Natural killer cell treated with Interleukin-12 subunit alpha and Interleukin-12 subunit beta and Interleukin-15 and Interleukin-18, amount 100 ng/mL, for 72 hours (primary cell): Measurements from ENCODE around the gene BAIAP2L1. TPM values are rescaled to one million over a fixed set of nuclear protein-coding genes. Genes with fewer than 3 reads are reported as not detected.

ENCODE experiments used
- ATAC-seq, 2 donors: fragments of 150-1000 bp; cut with Tn5 transposase in 1 of 2; sonication (Bioruptor Pico), chemical (Tn5 transposase) in 1 of 2; 2 replicates each; pipeline ENCODE4 v1.10.0; 2021
- DNase-seq: peaks from one replicate; pipeline ENCODE4 v3.0.0; 2022; ENCODE audit warnings: low spot score
- H3K27ac Mint-ChIP-seq, 2 donors: 1 replicate in 1 of 2; 2 replicates in 1 of 2; pipeline ENCODE4 v1.8.0; 2022; ENCODE audit warnings: mixed read lengths in 2 of 2, mild to moderate bottlenecking in 1 of 2, moderate library complexity in 1 of 2
- H3K27me3 Mint-ChIP-seq, 2 donors: 1 replicate in 1 of 2; 2 replicates in 1 of 2; pipeline ENCODE4 v1.8.0; 2022; ENCODE audit warnings: mixed read lengths in 2 of 2
- H3K36me3 Mint-ChIP-seq: one replicate; pipeline ENCODE4 v1.8.0; 2022; ENCODE audit warnings: mixed read lengths
- H3K4me1 Mint-ChIP-seq, 2 donors: 1 replicate in 1 of 2; 2 replicates in 1 of 2; pipeline ENCODE4 v1.8.0; 2022; ENCODE audit warnings: low read depth in 2 of 2, mixed read lengths in 2 of 2, mild to moderate bottlenecking in 1 of 2
- H3K4me3 Mint-ChIP-seq: one replicate; pipeline ENCODE4 v1.8.0; 2022; ENCODE audit warnings: mixed read lengths
- H3K9me3 Mint-ChIP-seq: 2 replicates; pipeline ENCODE4 v1.8.0; 2022; ENCODE audit warnings: mixed read lengths
- total RNA-seq, 2 donors: library from RNA; stranded (reverse); gene quantifications; one replicate each; pipeline ENCODE4 v1.2.3, GENCODE V29; 2022

Gene BAIAP2L1
- total RNA-seq, 2 donors from 2014 or later = 0.76 to 1.1 TPM

- H3K36me3 Mint-ChIP-seq = no peaks in the 10 kb centered on the region
- peaks cover 10 to 11% of the 10 kb centered on the region in 2 donors for H3K27me3 Mint-ChIP-seq
- no peak overlapping the region for H3K27ac Mint-ChIP-seq
- no peaks in the 10 kb centered on the region for H3K4me1 Mint-ChIP-seq
- no peak overlapping the region for H3K4me3 Mint-ChIP-seq
- ATAC-seq = no peak
- DNase-seq = no peak
- H3K9me3 Mint-ChIP-seq = no peaks in the 10 kb centered on the region
These were observed 38.4 kb downstream of the BAIAP2L1 start for GRCh38 chr7:98362517-98362916.

- Mint-ChIP-seq H3K36me3 (no peaks in the 10 kb centered on the region), H3K4me3 (no peak overlapping the region), H3K27me3 (no peaks in the 10 kb centered on the region), H3K9me3 (no peaks in the 10 kb centered on the region), H3K4me1 (no peaks in the 10 kb centered on the region), H3K27ac (no peak overlapping the region)
- DNase-seq = no peak
- no peak for ATAC-seq
These were observed 40.4 kb downstream of the BAIAP2L1 start for GRCh38 chr7:98360221-98361130.

GRCh38 chr7:98359395-98359794, 41.5 kb downstream of the BAIAP2L1 start:
- H3K27me3 Mint-ChIP-seq = peaks cover 0 to under 1% of the 10 kb centered on the region in 2 donors
- DNase-seq (no peak), ATAC-seq (no peak)
- H3K4me3 Mint-ChIP-seq = no peak overlapping the region
- H3K36me3 Mint-ChIP-seq = no peaks in the 10 kb centered on the region
- H3K4me1 Mint-ChIP-seq = no peaks in the 10 kb centered on the region
- H3K27ac Mint-ChIP-seq = no peak overlapping the region
- no peaks in the 10 kb centered on the region for H3K9me3 Mint-ChIP-seq

- DNase-seq (no peak), ATAC-seq (peak in 1 of 2 donors; percentile 17)
- H3K9me3 Mint-ChIP-seq = no peaks in the 10 kb centered on the region
- no peaks in the 10 kb centered on the region for H3K36me3 Mint-ChIP-seq
- peaks cover 0 to 6% of the 10 kb centered on the region in 2 donors for H3K27me3 Mint-ChIP-seq
- H3K4me3 Mint-ChIP-seq = no peak overlapping the region
- H3K27ac Mint-ChIP-seq = no peak overlapping the region
- no peaks in the 10 kb centered on the region for H3K4me1 Mint-ChIP-seq
These were observed 42.2 kb downstream of the BAIAP2L1 start for GRCh38 chr7:98358706-98359105.

GRCh38 chr7:98357751-98358161, 43.1 kb downstream of the BAIAP2L1 start:
- Mint-ChIP-seq H3K4me1 (no peaks in the 10 kb centered on the region), H3K4me3 (no peak overlapping the region), H3K36me3 (no peaks in the 10 kb centered on the region), H3K27ac (no peak overlapping the region), H3K27me3 (peaks cover 0 to 6% of the 10 kb centered on the region in 2 donors), H3K9me3 (no peaks in the 10 kb centered on the region)
- DNase-seq (no peak), ATAC-seq (no peak)

GRCh38 chr7:98355250-98355538, 45.7 kb downstream of the BAIAP2L1 start:
- H3K4me3 Mint-ChIP-seq = no peak overlapping the region
- no peaks in the 10 kb centered on the region for H3K36me3 Mint-ChIP-seq
- peaks cover 6 to 8% of the 10 kb centered on the region in 2 donors for H3K27me3 Mint-ChIP-seq
- H3K27ac Mint-ChIP-seq = no peak overlapping the region
- ATAC-seq (no peak), DNase-seq (no peak)
- H3K4me1 Mint-ChIP-seq = no peaks in the 10 kb centered on the region
- H3K9me3 Mint-ChIP-seq = no peaks in the 10 kb centered on the region

- Mint-ChIP-seq H3K9me3 (no peaks in the 10 kb centered on the region), H3K4me1 (no peaks in the 10 kb centered on the region), H3K27ac (no peak overlapping the region), H3K27me3 (peaks cover 6 to 8% of the 10 kb centered on the region in 2 donors), H3K36me3 (no peaks in the 10 kb centered on the region), H3K4me3 (no peak overlapping the region)
- ATAC-seq (peak; percentile 11 to 31), DNase-seq (no peak)
These were observed 46.2 kb downstream of the BAIAP2L1 start for GRCh38 chr7:98354511-98355249.

GRCh38 chr7:98354052-98354451, 46.8 kb downstream of the BAIAP2L1 start:
- no peaks in the 10 kb centered on the region for H3K9me3 Mint-ChIP-seq
- H3K4me3 Mint-ChIP-seq = no peak overlapping the region
- H3K27ac Mint-ChIP-seq = no peak overlapping the region
- no peaks in the 10 kb centered on the region for H3K4me1 Mint-ChIP-seq
- ATAC-seq (no peak), DNase-seq (no peak)
- H3K36me3 Mint-ChIP-seq = no peaks in the 10 kb centered on the region
- peaks cover 6 to 8% of the 10 kb centered on the region in 2 donors for H3K27me3 Mint-ChIP-seq

GRCh38 chr7:98352621-98353020, 48.3 kb downstream of the BAIAP2L1 start:
- Mint-ChIP-seq H3K36me3 (no peaks in the 10 kb centered on the region), H3K4me3 (no peak overlapping the region), H3K27ac (no peak overlapping the region), H3K27me3 (peaks cover 6 to 8% of the 10 kb centered on the region in 2 donors), H3K9me3 (no peaks in the 10 kb centered on the region), H3K4me1 (no peaks in the 10 kb centered on the region)
- DNase-seq (no peak), ATAC-seq (no peak)

GRCh38 chr7:98351136-98351535, 49.8 kb downstream of the BAIAP2L1 start:
- Mint-ChIP-seq H3K4me1 (no peaks in the 10 kb centered on the region), H3K9me3 (no peaks in the 10 kb centered on the region), H3K4me3 (no peak overlapping the region), H3K36me3 (no peaks in the 10 kb centered on the region), H3K27me3 (peaks cover 8 to 10% of the 10 kb centered on the region in 2 donors), H3K27ac (no peak overlapping the region)
- ATAC-seq (no peak), DNase-seq (no peak)

GRCh38 chr7:98348726-98349474, 52.0 kb downstream of the BAIAP2L1 start:
- DNase-seq (no peak), ATAC-seq (peak; percentile 33 to 48)
- H3K9me3 Mint-ChIP-seq = no peaks in the 10 kb centered on the region
- H3K36me3 Mint-ChIP-seq = no peaks in the 10 kb centered on the region
- H3K4me1 Mint-ChIP-seq = no peaks in the 10 kb centered on the region
- H3K27me3 Mint-ChIP-seq = peaks cover 8% of the 10 kb centered on the region in 2 donors
- H3K4me3 Mint-ChIP-seq = no peak overlapping the region
- H3K27ac Mint-ChIP-seq = no peak overlapping the region

GRCh38 chr7:98346515-98347069, 54.3 kb downstream of the BAIAP2L1 start:
- DNase-seq (no peak), ATAC-seq (no peak)
- Mint-ChIP-seq H3K27me3 (peaks cover 6 to 7% of the 10 kb centered on the region in 2 donors), H3K9me3 (no peaks in the 10 kb centered on the region), H3K27ac (no peak overlapping the region), H3K4me3 (no peak overlapping the region), H3K4me1 (no peaks in the 10 kb centered on the region), H3K36me3 (no peaks in the 10 kb centered on the region)

GRCh38 chr7:98341106-98341505, 59.8 kb downstream of the BAIAP2L1 start:
- DNase-seq (no peak), ATAC-seq (no peak)
- Mint-ChIP-seq H3K27me3 (peaks cover 0 to 3% of the 10 kb centered on the region in 2 donors), H3K36me3 (no peaks in the 10 kb centered on the region), H3K4me1 (no peaks in the 10 kb centered on the region), H3K9me3 (no peaks in the 10 kb centered on the region), H3K4me3 (no peak overlapping the region), H3K27ac (no peak overlapping the region)
